Measurements from ENCODE around the gene NAT16. TPM values are rescaled to one million over a fixed set of nuclear protein-coding genes. Genes with fewer than 3 reads are reported as not detected.
A peak's percentile ranks its signal among the peaks of the same experiment; 100 is the strongest.

NAT16 gene
- total RNA-seq, result not detected
- polyA plus RNA-seq, result not detected
- long read RNA-seq, donor 1, result 0 reads
- long read RNA-seq, donor 2, result 0 reads
- long read RNA-seq, donor 3, result 0 reads
- long read RNA-seq, donor 4, result 0 reads
- long read RNA-seq, donor 5, result 0 reads
- long read RNA-seq, donor 6, result 0 reads
- long read RNA-seq, donor 7, result 0 reads
- long read RNA-seq, donor 8, result 0 reads
- long read RNA-seq, donor 9, result 0 reads
- long read RNA-seq, donor 10, result 0 reads

- DNase-seq (ENCODE audit: low read depth in 6 of 9, low spot score in 9 of 9), result no peak
- Histone ChIP-seq H3K36me3 (ENCODE audit: control insufficient read depth in 2 of 2, insufficient read depth in 2 of 2, low read length in 1 of 2) (no peaks in the 10 kb centered on the region), H3K27ac (ENCODE audit: low read depth in 1 of 2, low read length in 1 of 2) (no peak within 1 kb of the TSS), H3K27me3 (ENCODE audit: control insufficient read depth in 2 of 2, insufficient read depth in 1 of 2, low read length in 1 of 2) (peaks cover 60 to 90% of the 10 kb centered on the region in 2 donors), H3K9me3 (ENCODE audit: control insufficient read depth in 2 of 2, insufficient read depth in 1 of 2, low read length in 1 of 2) (no peaks in the 10 kb centered on the region), H3K4me1 (ENCODE audit: control insufficient read depth in 2 of 2, insufficient read depth in 2 of 2, low read length in 2 of 2) (no peaks in the 10 kb centered on the region), H3K4me3 (ENCODE audit: low read length in 2 of 2) (no peak within 1 kb of the TSS)
- WGBS, result 7% methylated on average over 56 of the region's 56 CpGs
These were observed at the start of gene NAT16 for GRCh38 chr7:101180130-101180755. Gene NAT16 (minus strand): TSS chr7:101180293. CDS start chr7:101174807, 5,486 bp downstream.

- Histone ChIP-seq H3K36me3 (ENCODE audit: control insufficient read depth in 2 of 2, insufficient read depth in 2 of 2, low read length in 1 of 2) (peaks cover 41 to 53% of the 10 kb centered on the region in 2 donors), H3K27me3 (ENCODE audit: control insufficient read depth in 2 of 2, insufficient read depth in 1 of 2, low read length in 1 of 2) (no peaks in the 10 kb centered on the region), H3K4me1 (ENCODE audit: control insufficient read depth in 2 of 2, insufficient read depth in 2 of 2, low read length in 2 of 2) (no peaks in the 10 kb centered on the region), H3K4me3 (ENCODE audit: low read length in 2 of 2) (no peak overlapping the region), H3K27ac (ENCODE audit: low read depth in 1 of 2, low read length in 1 of 2) (no peak overlapping the region), H3K9me3 (ENCODE audit: control insufficient read depth in 2 of 2, insufficient read depth in 1 of 2, low read length in 1 of 2) (no peaks in the 10 kb centered on the region)
- 97% methylated on average over 9 of the region's 9 CpGs for WGBS
- no peak for DNase-seq (ENCODE audit: low read depth in 6 of 9, low spot score in 9 of 9)
These were observed 46.6 kb upstream of the NAT16 start for GRCh38 chr7:101226721-101227120.

GRCh38 chr7:101225650-101226049 lies 45.6 kb upstream of the NAT16 start:
- H3K4me1 ChIP-seq (ENCODE audit: control insufficient read depth in 2 of 2, insufficient read depth in 2 of 2, low read length in 2 of 2), result no peaks in the 10 kb centered on the region
- peaks cover 43 to 47% of the 10 kb centered on the region in 2 donors for H3K36me3 ChIP-seq (ENCODE audit: control insufficient read depth in 2 of 2, insufficient read depth in 2 of 2, low read length in 1 of 2)
- no peak overlapping the region for H3K27ac ChIP-seq (ENCODE audit: low read depth in 1 of 2, low read length in 1 of 2)
- no peak overlapping the region for H3K4me3 ChIP-seq (ENCODE audit: low read length in 2 of 2)
- H3K27me3 ChIP-seq (ENCODE audit: control insufficient read depth in 2 of 2, insufficient read depth in 1 of 2, low read length in 1 of 2), result no peaks in the 10 kb centered on the region
- no peak for DNase-seq (ENCODE audit: low read depth in 6 of 9, low spot score in 9 of 9)
- WGBS, result 97% methylated on average over 6 of the region's 6 CpGs
- no peaks in the 10 kb centered on the region for H3K9me3 ChIP-seq (ENCODE audit: control insufficient read depth in 2 of 2, insufficient read depth in 1 of 2, low read length in 1 of 2)

DNA sequence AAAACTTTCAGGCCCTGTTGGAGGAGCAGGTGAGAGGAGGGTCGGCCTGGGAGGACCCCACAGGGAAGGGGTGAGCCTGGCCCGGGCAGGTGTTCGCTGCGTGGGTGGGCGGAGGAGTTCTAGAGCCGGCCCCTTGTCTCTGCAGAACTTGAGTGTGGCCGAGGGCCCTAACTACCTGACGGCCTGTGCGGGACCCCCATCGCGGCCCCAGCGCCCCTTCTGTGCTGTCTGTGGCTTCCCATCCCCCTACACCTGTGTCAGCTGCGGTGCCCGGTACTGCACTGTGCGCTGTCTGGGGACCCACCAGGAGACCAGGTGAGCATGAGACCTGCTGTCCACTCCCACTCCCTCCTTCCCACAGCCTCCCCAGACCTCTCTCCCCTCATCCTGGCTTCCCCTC lies 43.4 kb upstream of the NAT16 start:
- no peaks in the 10 kb centered on the region for H3K9me3 ChIP-seq (ENCODE audit: control insufficient read depth in 2 of 2, insufficient read depth in 1 of 2, low read length in 1 of 2)
- no peak for DNase-seq (ENCODE audit: low read depth in 6 of 9, low spot score in 9 of 9)
- peaks cover 35 to 43% of the 10 kb centered on the region in 2 donors for H3K36me3 ChIP-seq (ENCODE audit: control insufficient read depth in 2 of 2, insufficient read depth in 2 of 2, low read length in 1 of 2)
- no peaks in the 10 kb centered on the region for H3K27me3 ChIP-seq (ENCODE audit: control insufficient read depth in 2 of 2, insufficient read depth in 1 of 2, low read length in 1 of 2)
- H3K4me1 ChIP-seq (ENCODE audit: control insufficient read depth in 2 of 2, insufficient read depth in 2 of 2, low read length in 2 of 2), result peaks cover 6 to 7% of the 10 kb centered on the region in 2 donors
- H3K4me3 ChIP-seq (ENCODE audit: low read length in 2 of 2), result no peak overlapping the region
- no peak overlapping the region for H3K27ac ChIP-seq (ENCODE audit: low read depth in 1 of 2, low read length in 1 of 2)
- 99% methylated on average over 15 of the region's 15 CpGs for WGBS

DNA sequence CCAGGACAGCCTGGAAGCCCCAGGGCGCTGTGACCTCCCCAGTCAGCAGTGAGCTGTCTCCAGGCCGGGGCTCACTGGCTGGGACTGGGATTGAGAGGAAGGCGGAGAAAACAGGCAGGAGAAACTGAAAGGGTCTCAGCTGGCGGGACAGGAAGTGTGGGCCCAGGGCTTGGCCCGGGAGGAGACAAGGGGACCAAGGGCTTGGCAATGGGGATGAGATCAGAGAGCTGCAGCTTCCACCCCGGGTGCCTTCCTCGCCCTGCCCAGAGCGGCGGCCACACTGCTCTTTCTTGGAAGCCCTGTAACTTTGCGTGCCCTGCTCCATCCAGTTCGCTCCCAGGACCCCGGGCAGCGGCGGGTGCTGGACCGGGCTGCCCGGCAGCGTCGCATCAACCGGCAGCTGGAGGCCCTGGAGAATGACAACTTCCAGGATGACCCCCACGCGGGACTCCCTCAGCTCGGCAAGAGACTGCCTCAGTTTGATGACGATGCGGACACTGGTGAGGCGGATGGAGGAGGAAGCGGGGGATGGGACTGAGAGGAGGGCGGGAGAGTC lies 42.3 kb upstream of the NAT16 start:
- no peaks in the 10 kb centered on the region for H3K9me3 ChIP-seq (ENCODE audit: control insufficient read depth in 2 of 2, insufficient read depth in 1 of 2, low read length in 1 of 2)
- no peak overlapping the region for H3K4me3 ChIP-seq (ENCODE audit: low read length in 2 of 2)
- no peak for DNase-seq (ENCODE audit: low read depth in 6 of 9, low spot score in 9 of 9)
- H3K27ac ChIP-seq (ENCODE audit: low read depth in 1 of 2, low read length in 1 of 2), result no peak overlapping the region
- peaks cover 28 to 38% of the 10 kb centered on the region in 2 donors for H3K36me3 ChIP-seq (ENCODE audit: control insufficient read depth in 2 of 2, insufficient read depth in 2 of 2, low read length in 1 of 2)
- H3K27me3 ChIP-seq (ENCODE audit: control insufficient read depth in 2 of 2, insufficient read depth in 1 of 2, low read length in 1 of 2), result no peaks in the 10 kb centered on the region
- 97% methylated on average over 27 of the region's 27 CpGs for WGBS
- peaks cover 7 to 10% of the 10 kb centered on the region in 2 donors for H3K4me1 ChIP-seq (ENCODE audit: control insufficient read depth in 2 of 2, insufficient read depth in 2 of 2, low read length in 2 of 2)

GRCh38 chr7:101220295-101220694 lies 40.2 kb upstream of the NAT16 start:
- H3K4me1 ChIP-seq (ENCODE audit: control insufficient read depth in 2 of 2, insufficient read depth in 2 of 2, low read length in 2 of 2), result peaks cover 7 to 18% of the 10 kb centered on the region in 2 donors
- no peak for DNase-seq (ENCODE audit: low read depth in 6 of 9, low spot score in 9 of 9)
- no peak overlapping the region for H3K4me3 ChIP-seq (ENCODE audit: low read length in 2 of 2)
- peaks cover 23 to 30% of the 10 kb centered on the region in 2 donors for H3K36me3 ChIP-seq (ENCODE audit: control insufficient read depth in 2 of 2, insufficient read depth in 2 of 2, low read length in 1 of 2)
- H3K9me3 ChIP-seq (ENCODE audit: control insufficient read depth in 2 of 2, insufficient read depth in 1 of 2, low read length in 1 of 2), result no peaks in the 10 kb centered on the region
- H3K27me3 ChIP-seq (ENCODE audit: control insufficient read depth in 2 of 2, insufficient read depth in 1 of 2, low read length in 1 of 2), result peaks cover 0 to 13% of the 10 kb centered on the region in 2 donors
- no peak overlapping the region for H3K27ac ChIP-seq (ENCODE audit: low read depth in 1 of 2, low read length in 1 of 2)
- WGBS, result 96% methylated on average over 5 of the region's 5 CpGs

- H3K4me1 ChIP-seq (ENCODE audit: control insufficient read depth in 2 of 2, insufficient read depth in 2 of 2, low read length in 2 of 2), result peaks cover 7 to 18% of the 10 kb centered on the region in 2 donors
- H3K27ac ChIP-seq (ENCODE audit: low read depth in 1 of 2, low read length in 1 of 2), result peak overlapping the region in 1 of 2 donors; percentile 58
These were observed 38.4 kb upstream of the NAT16 start for GRCh38 chr7:101218236-101219125.

GRCh38 chr7:101217388-101218235 lies 37.5 kb upstream of the NAT16 start, which contains the start of the genes PLOD3 and ZNHIT1:
Gene PLOD3 (minus strand): TSS chr7:101217581. CDS start chr7:101217274, 307 bp downstream.
Gene ZNHIT1 (plus strand): TSS chr7:101218165. CDS start chr7:101218196, 31 bp downstream.
- WGBS, result under 1% methylated on average over 57 of the region's 57 CpGs
- Histone ChIP-seq H3K27ac (ENCODE audit: low read depth in 1 of 2, low read length in 1 of 2) (peak within 1 kb of the TSS; percentile 71 to 84), H3K36me3 (ENCODE audit: control insufficient read depth in 2 of 2, insufficient read depth in 2 of 2, low read length in 1 of 2) (peaks cover 7 to 8% of the 10 kb centered on the region in 2 donors), H3K27me3 (ENCODE audit: control insufficient read depth in 2 of 2, insufficient read depth in 1 of 2, low read length in 1 of 2) (peaks cover 0 to 13% of the 10 kb centered on the region in 2 donors), H3K9me3 (ENCODE audit: control insufficient read depth in 2 of 2, insufficient read depth in 1 of 2, low read length in 1 of 2) (no peaks in the 10 kb centered on the region), H3K4me1 (ENCODE audit: control insufficient read depth in 2 of 2, insufficient read depth in 2 of 2, low read length in 2 of 2) (peaks cover 7 to 18% of the 10 kb centered on the region in 2 donors), H3K4me3 (ENCODE audit: low read length in 2 of 2) (peak within 1 kb of the TSS; percentile 84 to 96)
- DNase-seq (ENCODE audit: low read depth in 6 of 9, low spot score in 9 of 9), result peak; percentile 93 to 100 (median 99)

More at GRCh38 chr7:101218236-101219125, 38.4 kb upstream of the NAT16 start:
- Histone ChIP-seq H3K36me3 (ENCODE audit: control insufficient read depth in 2 of 2, insufficient read depth in 2 of 2, low read length in 1 of 2) (peaks cover 7 to 14% of the 10 kb centered on the region in 2 donors), H3K9me3 (ENCODE audit: control insufficient read depth in 2 of 2, insufficient read depth in 1 of 2, low read length in 1 of 2) (no peaks in the 10 kb centered on the region), H3K27me3 (ENCODE audit: control insufficient read depth in 2 of 2, insufficient read depth in 1 of 2, low read length in 1 of 2) (peaks cover 0 to 13% of the 10 kb centered on the region in 2 donors), H3K4me3 (ENCODE audit: low read length in 2 of 2) (peak overlapping the region; percentile 84 to 96)
- WGBS, result 12% methylated on average over 26 of the region's 26 CpGs
- DNase-seq (ENCODE audit: low read depth in 6 of 9, low spot score in 9 of 9), result no peak

Data from thymus (tissue), 14 donors.